GM23338 (cell line): ENCODE data around the gene TFB1M. TPM values are rescaled to one million over a fixed set of nuclear protein-coding genes. Genes with fewer than 3 reads are reported as not detected.

ENCODE experiments used
- ATAC-seq: fragments of 200-7000 bp; cut with Tn5 transposase; 3 replicates; pipeline ENCODE4 v1.9.1; 2020
- DNase-seq: peaks from one replicate; pipeline ENCODE4 v3.0.0-alpha.2; 2015; ENCODE audit warnings: low spot score
- H2AFZ ChIP-seq: fragments of 200-600 bp; sonication (generic); 2 replicates; pipeline ENCODE4 v1.8.0; 2016; ENCODE audit warnings: antibody characterized with exemption, mild to moderate bottlenecking, moderate library complexity
- H3F3A ChIP-seq: fragments of 200-600 bp; sonication (generic); replicated peaks from 2 replicates; pipeline ENCODE4 v1.8.0; 2017; ENCODE audit warnings: antibody characterized with exemption, mixed run types, low read depth
- H3K27ac ChIP-seq: fragments of 200-600 bp; sonication (generic); 2 replicates; pipeline ENCODE4 v1.6.1; 2016; ENCODE audit warnings: low read depth
- H3K27me3 ChIP-seq: fragments of 200-600 bp; sonication (generic); 2 replicates; pipeline ENCODE4 v1.8.0; 2016; ENCODE audit warnings: mild to moderate bottlenecking, mixed run types, moderate library complexity; ENCODE audit not compliant: insufficient read depth
- H3K36me3 ChIP-seq: fragments of 200-600 bp; sonication (generic); 2 replicates; pipeline ENCODE4 v1.8.0; 2016; ENCODE audit warnings: mild to moderate bottlenecking; ENCODE audit not compliant: insufficient read depth
- H3K4me1 ChIP-seq: fragments of 200-600 bp; sonication (generic); 2 replicates; pipeline ENCODE4 v1.8.0; 2016; ENCODE audit warnings: mild to moderate bottlenecking, moderate library complexity; ENCODE audit not compliant: insufficient read depth
- H3K4me2 ChIP-seq: fragments of 200-600 bp; sonication (generic); 2 replicates; pipeline ENCODE4 v1.7.1; 2017; ENCODE audit warnings: mixed run types
- H3K4me3 ChIP-seq: fragments of 200-600 bp; sonication (generic); 2 replicates; pipeline ENCODE4 v1.6.1; 2016; ENCODE audit warnings: mixed run types
- H3K79me2 ChIP-seq: fragments of 200-600 bp; sonication (generic); replicated peaks from 2 replicates; pipeline ENCODE4 v1.8.0; 2017; ENCODE audit warnings: mild to moderate bottlenecking; ENCODE audit not compliant: insufficient read depth
- H3K9me2 ChIP-seq: fragments of 200-600 bp; sonication (generic); 2 replicates; pipeline ENCODE4 v1.8.0; 2017; ENCODE audit not compliant: insufficient read depth
- H4K20me1 ChIP-seq: fragments of 200-600 bp; sonication (generic); replicated peaks from 2 replicates; pipeline ENCODE4 v1.8.0; 2017; ENCODE audit warnings: mild to moderate bottlenecking; ENCODE audit not compliant: insufficient read depth
- H3K27ac Mint-ChIP-seq: 2 replicates; pipeline ENCODE4 v1.8.0; 2020; ENCODE audit warnings: inconsistent platforms, mild to moderate bottlenecking, moderate library complexity, mixed read lengths
- H3K27me3 Mint-ChIP-seq: 3 replicates; pipeline ENCODE4 v1.8.0; 2022; ENCODE audit warnings: low read depth, mild to moderate bottlenecking, moderate library complexity, mixed read lengths, inconsistent platforms; ENCODE audit not compliant: insufficient read depth, poor library complexity
- H3K36me3 Mint-ChIP-seq: 3 replicates; pipeline ENCODE4 v1.8.0; 2021; ENCODE audit warnings: low read depth, mild to moderate bottlenecking, inconsistent platforms, moderate library complexity, mixed read lengths
- H3K4me1 Mint-ChIP-seq: 3 replicates; pipeline ENCODE4 v1.8.0; 2020; ENCODE audit warnings: mild to moderate bottlenecking, inconsistent platforms, mixed read lengths
- H3K4me3 Mint-ChIP-seq: 3 replicates; pipeline ENCODE4 v1.8.0; 2021; ENCODE audit warnings: moderate library complexity, mild to moderate bottlenecking, inconsistent platforms, mixed read lengths
- H3K9me3 Mint-ChIP-seq: 3 replicates; pipeline ENCODE4 v1.8.0; 2020; ENCODE audit warnings: moderate library complexity, mild to moderate bottlenecking, inconsistent platforms, mixed read lengths
- CREB1 ChIP-seq: fragments of 250-450 bp; sonication (Bioruptor Pico); IDR thresholded peaks from 2 replicates; pipeline ENCODE4 v1.5.0; 2020; ENCODE audit warnings: low read depth, mild to moderate bottlenecking, moderate library complexity
- EZH2 ChIP-seq: fragments of 200-600 bp; sonication (generic); IDR thresholded peaks from one replicate; pipeline ENCODE4 v1.8.0; 2017; ENCODE audit warnings: antibody characterized with exemption, mild to moderate bottlenecking, low read depth; ENCODE audit not compliant: unreplicated experiment
- EZH2phosphoT487 ChIP-seq: fragments of 200-600 bp; sonication (generic); IDR thresholded peaks from one replicate; pipeline ENCODE4 v1.8.1; 2018; ENCODE audit warnings: antibody characterized with exemption; ENCODE audit not compliant: unreplicated experiment
- JUNB ChIP-seq: IDR thresholded peaks from one replicate; pipeline ENCODE4 v1.6.1; 2016; ENCODE audit warnings: antibody characterized with exemption; ENCODE audit not compliant: unreplicated experiment
- NANOG ChIP-seq: IDR thresholded peaks from 2 replicates; pipeline ENCODE4 v1.6.1; 2016; ENCODE audit warnings: antibody characterized with exemption, borderline replicate concordance
- POLR2AphosphoS5 ChIP-seq: IDR thresholded peaks from 2 replicates; pipeline ENCODE4 v1.6.1; 2016; ENCODE audit warnings: antibody characterized with exemption, low read depth
- STAT1 ChIP-seq: IDR thresholded peaks from one replicate; pipeline ENCODE4 v1.6.1; 2016; ENCODE audit warnings: antibody characterized with exemption; ENCODE audit not compliant: unreplicated experiment
- ZNF114 ChIP-seq: fragments of 250-450 bp; sonication (Bioruptor Pico); IDR thresholded peaks from 2 replicates; pipeline ENCODE4 v1.5.0; 2020; ENCODE audit warnings: mild to moderate bottlenecking, moderate library complexity
- ZNF331 ChIP-seq: fragments of 250-450 bp; sonication (Bioruptor Pico); IDR thresholded peaks from 2 replicates; pipeline ENCODE4 v1.5.0; 2020; ENCODE audit warnings: low read depth, mild to moderate bottlenecking, moderate library complexity
- polyA plus RNA-seq: library from polyadenylated mRNA; unstranded; fragments of >200 nt; fragmentation: Nextera tagmentation; extraction: Ambion mirVana; gene quantifications from 2 replicates; pipeline ENCODE4 v1.2.1, GENCODE V29; 2016
- total RNA-seq: library from RNA; depleted of rRNA; stranded (reverse); fragments of >200 nt; shearing (Covaris generic); gene quantifications from 2 replicates; pipeline ENCODE4 v1.2.3, GENCODE V29; 2014
- TF ChIP-seq, protein P1 (sequence below): IDR thresholded peaks from one replicate; pipeline ENCODE4 v1.6.1; 2018; ENCODE audit warnings: antibody characterized with exemption; ENCODE audit not compliant: unreplicated experiment
- TF ChIP-seq, protein P2 (sequence below), 2 experiments: fragments of 200-600 bp in 1 of 2; sonication (generic) in 1 of 2; conservative IDR thresholded peaks; 2 replicates each; pipeline versions ENCODE4 v1.5.1 to v1.6.1; 2016 to 2017; ENCODE audit warnings: antibody characterized with exemption in 2 of 2, low read depth in 2 of 2, mild to moderate bottlenecking in 2 of 2, moderate library complexity in 1 of 2
- TF ChIP-seq, protein P3 (sequence below): fragments of 250-450 bp; sonication (Bioruptor Pico); IDR thresholded peaks from 2 replicates; pipeline ENCODE4 v1.5.0; 2020; ENCODE audit warnings: mild to moderate bottlenecking, moderate library complexity
- TF ChIP-seq, protein P4 (sequence below): IDR thresholded peaks from 2 replicates; pipeline ENCODE4 v1.6.1; 2016; ENCODE audit warnings: antibody characterized with exemption

TFB1M gene
- total and polyA plus RNA-seq, 2 experiments from 2014 or later: 51.1 to 66.9 TPM

DNA sequence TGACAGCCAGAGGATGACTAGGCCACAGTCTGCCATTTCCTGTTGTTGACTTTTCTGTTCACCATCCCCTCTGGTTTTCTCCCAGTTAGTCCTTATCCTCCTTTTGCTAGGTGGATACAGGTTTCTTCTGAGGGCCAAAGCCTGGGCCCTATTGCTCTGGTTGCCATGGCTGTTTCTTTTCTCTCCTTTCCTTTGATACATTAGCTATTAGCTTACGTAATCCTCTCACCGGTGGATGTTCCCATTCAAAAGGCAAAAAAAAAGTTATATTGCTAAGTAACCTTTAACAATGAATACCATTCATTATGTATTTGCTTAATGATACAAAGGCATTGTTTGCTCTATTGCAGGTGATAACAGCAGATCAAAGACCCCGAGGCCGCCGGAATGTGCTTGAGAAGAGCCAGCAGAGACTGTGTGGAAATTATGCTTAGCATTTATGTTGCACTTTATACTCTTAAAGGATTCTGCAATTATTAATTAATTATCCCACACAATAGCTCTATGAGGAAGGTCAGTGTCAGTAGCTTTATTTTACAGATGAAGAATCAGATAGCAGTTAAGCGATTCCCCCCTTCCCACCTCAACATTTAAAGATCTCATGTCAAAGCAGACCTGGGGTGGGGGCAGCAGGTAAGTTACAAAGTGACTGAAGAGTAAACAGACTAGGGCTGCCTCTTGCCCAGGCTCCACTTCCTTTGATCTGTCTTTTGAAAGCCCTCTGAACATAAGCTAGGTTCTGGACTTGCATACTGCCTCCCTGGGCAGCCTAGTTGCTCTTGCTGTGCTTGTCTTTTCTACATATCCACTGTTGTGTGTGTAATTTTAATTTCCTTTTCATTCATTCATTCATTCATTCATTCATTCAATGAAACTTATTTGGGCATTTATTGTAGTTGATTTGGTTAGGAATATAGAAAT lies 14.5 kb upstream of the TFB1M start:
- Histone ChIP-seq H3F3A (no peaks in the 10 kb centered on the region), H3K79me2 (no peaks in the 10 kb centered on the region), H3K4me1 (peaks cover 6% of the 10 kb centered on the region; the same call in 1 of the 2 replicates), H3K27ac (no peak overlapping the region), H3K27me3 (no peaks in the 10 kb centered on the region), H4K20me1 (no peaks in the 10 kb centered on the region), H3K9me2 (no peaks in the 10 kb centered on the region), H2AFZ (peak overlapping the region; percentile 53), H3K4me3 (no peak overlapping the region), H3K4me2 (peak overlapping the region; percentile 31; the same call in 1 of the 2 replicates), H3K36me3 (no peaks in the 10 kb centered on the region)
- Mint-ChIP-seq H3K4me1 (peaks cover 13% of the 10 kb centered on the region), H3K9me3 (no peaks in the 10 kb centered on the region), H3K4me3 (no peak overlapping the region), H3K36me3 (no peaks in the 10 kb centered on the region), H3K27me3 (no peaks in the 10 kb centered on the region), H3K27ac (no peak overlapping the region; the same call in 1 of the 2 replicates)
- DNase-seq (no peak), ATAC-seq (no peak)
- TF ChIP-seq EZH2: no peak
- no peak for TF ChIP-seq POLR2AphosphoS5
- TF ChIP-seq, protein P1, sequence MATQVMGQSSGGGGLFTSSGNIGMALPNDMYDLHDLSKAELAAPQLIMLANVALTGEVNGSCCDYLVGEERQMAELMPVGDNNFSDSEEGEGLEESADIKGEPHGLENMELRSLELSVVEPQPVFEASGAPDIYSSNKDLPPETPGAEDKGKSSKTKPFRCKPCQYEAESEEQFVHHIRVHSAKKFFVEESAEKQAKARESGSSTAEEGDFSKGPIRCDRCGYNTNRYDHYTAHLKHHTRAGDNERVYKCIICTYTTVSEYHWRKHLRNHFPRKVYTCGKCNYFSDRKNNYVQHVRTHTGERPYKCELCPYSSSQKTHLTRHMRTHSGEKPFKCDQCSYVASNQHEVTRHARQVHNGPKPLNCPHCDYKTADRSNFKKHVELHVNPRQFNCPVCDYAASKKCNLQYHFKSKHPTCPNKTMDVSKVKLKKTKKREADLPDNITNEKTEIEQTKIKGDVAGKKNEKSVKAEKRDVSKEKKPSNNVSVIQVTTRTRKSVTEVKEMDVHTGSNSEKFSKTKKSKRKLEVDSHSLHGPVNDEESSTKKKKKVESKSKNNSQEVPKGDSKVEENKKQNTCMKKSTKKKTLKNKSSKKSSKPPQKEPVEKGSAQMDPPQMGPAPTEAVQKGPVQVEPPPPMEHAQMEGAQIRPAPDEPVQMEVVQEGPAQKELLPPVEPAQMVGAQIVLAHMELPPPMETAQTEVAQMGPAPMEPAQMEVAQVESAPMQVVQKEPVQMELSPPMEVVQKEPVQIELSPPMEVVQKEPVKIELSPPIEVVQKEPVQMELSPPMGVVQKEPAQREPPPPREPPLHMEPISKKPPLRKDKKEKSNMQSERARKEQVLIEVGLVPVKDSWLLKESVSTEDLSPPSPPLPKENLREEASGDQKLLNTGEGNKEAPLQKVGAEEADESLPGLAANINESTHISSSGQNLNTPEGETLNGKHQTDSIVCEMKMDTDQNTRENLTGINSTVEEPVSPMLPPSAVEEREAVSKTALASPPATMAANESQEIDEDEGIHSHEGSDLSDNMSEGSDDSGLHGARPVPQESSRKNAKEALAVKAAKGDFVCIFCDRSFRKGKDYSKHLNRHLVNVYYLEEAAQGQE: no peak
- TF ChIP-seq JUNB: no peak
- no peak for TF ChIP-seq ZNF331
- TF ChIP-seq, protein P2, sequence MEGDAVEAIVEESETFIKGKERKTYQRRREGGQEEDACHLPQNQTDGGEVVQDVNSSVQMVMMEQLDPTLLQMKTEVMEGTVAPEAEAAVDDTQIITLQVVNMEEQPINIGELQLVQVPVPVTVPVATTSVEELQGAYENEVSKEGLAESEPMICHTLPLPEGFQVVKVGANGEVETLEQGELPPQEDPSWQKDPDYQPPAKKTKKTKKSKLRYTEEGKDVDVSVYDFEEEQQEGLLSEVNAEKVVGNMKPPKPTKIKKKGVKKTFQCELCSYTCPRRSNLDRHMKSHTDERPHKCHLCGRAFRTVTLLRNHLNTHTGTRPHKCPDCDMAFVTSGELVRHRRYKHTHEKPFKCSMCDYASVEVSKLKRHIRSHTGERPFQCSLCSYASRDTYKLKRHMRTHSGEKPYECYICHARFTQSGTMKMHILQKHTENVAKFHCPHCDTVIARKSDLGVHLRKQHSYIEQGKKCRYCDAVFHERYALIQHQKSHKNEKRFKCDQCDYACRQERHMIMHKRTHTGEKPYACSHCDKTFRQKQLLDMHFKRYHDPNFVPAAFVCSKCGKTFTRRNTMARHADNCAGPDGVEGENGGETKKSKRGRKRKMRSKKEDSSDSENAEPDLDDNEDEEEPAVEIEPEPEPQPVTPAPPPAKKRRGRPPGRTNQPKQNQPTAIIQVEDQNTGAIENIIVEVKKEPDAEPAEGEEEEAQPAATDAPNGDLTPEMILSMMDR (conservative IDR thresholded peaks at IDR 0.05; ENCODE audit: low read depth in 2 of 2): no peak
- TF ChIP-seq STAT1: no peak
- TF ChIP-seq NANOG: no peak
- no peak for TF ChIP-seq EZH2phosphoT487
- TF ChIP-seq, protein P3, sequence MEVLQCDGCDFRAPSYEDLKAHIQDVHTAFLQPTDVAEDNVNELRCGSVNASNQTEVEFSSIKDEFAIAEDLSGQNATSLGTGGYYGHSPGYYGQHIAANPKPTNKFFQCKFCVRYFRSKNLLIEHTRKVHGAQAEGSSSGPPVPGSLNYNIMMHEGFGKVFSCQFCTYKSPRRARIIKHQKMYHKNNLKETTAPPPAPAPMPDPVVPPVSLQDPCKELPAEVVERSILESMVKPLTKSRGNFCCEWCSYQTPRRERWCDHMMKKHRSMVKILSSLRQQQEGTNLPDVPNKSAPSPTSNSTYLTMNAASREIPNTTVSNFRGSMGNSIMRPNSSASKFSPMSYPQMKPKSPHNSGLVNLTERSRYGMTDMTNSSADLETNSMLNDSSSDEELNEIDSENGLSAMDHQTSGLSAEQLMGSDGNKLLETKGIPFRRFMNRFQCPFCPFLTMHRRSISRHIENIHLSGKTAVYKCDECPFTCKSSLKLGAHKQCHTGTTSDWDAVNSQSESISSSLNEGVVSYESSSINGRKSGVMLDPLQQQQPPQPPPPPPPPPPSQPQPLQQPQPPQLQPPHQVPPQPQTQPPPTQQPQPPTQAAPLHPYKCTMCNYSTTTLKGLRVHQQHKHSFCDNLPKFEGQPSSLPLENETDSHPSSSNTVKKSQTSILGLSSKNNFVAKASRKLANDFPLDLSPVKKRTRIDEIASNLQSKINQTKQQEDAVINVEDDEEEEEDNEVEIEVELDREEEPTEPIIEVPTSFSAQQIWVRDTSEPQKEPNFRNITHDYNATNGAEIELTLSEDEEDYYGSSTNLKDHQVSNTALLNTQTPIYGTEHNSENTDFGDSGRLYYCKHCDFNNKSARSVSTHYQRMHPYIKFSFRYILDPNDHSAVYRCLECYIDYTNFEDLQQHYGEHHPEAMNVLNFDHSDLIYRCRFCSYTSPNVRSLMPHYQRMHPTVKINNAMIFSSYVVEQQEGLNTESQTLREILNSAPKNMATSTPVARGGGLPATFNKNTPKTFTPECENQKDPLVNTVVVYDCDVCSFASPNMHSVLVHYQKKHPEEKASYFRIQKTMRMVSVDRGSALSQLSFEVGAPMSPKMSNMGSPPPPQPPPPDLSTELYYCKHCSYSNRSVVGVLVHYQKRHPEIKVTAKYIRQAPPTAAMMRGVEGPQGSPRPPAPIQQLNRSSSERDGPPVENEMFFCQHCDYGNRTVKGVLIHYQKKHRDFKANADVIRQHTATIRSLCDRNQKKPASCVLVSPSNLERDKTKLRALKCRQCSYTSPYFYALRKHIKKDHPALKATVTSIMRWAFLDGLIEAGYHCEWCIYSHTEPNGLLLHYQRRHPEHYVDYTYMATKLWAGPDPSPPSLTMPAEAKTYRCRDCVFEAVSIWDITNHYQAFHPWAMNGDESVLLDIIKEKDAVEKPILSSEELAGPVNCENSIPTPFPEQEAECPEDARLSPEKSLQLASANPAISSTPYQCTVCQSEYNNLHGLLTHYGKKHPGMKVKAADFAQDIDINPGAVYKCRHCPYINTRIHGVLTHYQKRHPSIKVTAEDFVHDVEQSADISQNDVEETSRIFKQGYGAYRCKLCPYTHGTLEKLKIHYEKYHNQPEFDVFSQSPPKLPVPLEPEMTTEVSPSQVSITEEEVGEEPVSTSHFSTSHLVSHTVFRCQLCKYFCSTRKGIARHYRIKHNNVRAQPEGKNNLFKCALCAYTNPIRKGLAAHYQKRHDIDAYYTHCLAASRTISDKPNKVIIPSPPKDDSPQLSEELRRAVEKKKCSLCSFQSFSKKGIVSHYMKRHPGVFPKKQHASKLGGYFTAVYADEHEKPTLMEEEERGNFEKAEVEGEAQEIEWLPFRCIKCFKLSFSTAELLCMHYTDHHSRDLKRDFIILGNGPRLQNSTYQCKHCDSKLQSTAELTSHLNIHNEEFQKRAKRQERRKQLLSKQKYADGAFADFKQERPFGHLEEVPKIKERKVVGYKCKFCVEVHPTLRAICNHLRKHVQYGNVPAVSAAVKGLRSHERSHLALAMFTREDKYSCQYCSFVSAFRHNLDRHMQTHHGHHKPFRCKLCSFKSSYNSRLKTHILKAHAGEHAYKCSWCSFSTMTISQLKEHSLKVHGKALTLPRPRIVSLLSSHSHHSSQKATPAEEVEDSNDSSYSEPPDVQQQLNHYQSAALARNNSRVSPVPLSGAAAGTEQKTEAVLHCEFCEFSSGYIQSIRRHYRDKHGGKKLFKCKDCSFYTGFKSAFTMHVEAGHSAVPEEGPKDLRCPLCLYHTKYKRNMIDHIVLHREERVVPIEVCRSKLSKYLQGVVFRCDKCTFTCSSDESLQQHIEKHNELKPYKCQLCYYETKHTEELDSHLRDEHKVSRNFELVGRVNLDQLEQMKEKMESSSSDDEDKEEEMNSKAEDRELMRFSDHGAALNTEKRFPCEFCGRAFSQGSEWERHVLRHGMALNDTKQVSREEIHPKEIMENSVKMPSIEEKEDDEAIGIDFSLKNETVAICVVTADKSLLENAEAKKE (CRISPR knock-in tag): no peak
- TF ChIP-seq ZNF114 (CRISPR knock-in tag): no peak
- TF ChIP-seq, protein P4, sequence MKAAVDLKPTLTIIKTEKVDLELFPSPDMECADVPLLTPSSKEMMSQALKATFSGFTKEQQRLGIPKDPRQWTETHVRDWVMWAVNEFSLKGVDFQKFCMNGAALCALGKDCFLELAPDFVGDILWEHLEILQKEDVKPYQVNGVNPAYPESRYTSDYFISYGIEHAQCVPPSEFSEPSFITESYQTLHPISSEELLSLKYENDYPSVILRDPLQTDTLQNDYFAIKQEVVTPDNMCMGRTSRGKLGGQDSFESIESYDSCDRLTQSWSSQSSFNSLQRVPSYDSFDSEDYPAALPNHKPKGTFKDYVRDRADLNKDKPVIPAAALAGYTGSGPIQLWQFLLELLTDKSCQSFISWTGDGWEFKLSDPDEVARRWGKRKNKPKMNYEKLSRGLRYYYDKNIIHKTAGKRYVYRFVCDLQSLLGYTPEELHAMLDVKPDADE: no peak
- TF ChIP-seq CREB1 (CRISPR knock-in tag): no peak
